ENCODE data around the gene APOA4. TPM values are rescaled to one million over a fixed set of nuclear protein-coding genes. Genes with fewer than 3 reads are reported as not detected.

The APOA4 gene
- total RNA-seq, 4 donors from 2014 or later: not detected

DNA sequence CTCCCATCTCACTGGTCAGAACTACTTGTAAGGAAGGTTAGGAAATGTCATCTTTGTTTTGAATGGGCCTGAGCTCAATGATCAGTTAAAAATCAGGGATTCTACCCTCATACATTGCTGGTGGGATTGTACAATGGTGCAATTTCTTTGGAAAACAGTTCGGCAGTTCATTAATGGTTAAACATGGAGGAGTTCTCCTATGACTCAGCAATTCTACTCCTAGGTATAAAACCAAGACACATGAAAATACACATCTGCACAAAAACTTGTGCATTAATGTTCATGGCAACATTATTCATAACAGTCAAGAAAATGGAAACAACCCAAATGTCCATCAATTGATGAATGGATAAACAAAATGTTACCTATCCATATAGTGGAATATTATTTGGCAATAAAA, 26.6 kb downstream of the APOA4 start:
- TF ChIP-seq, protein P1, sequence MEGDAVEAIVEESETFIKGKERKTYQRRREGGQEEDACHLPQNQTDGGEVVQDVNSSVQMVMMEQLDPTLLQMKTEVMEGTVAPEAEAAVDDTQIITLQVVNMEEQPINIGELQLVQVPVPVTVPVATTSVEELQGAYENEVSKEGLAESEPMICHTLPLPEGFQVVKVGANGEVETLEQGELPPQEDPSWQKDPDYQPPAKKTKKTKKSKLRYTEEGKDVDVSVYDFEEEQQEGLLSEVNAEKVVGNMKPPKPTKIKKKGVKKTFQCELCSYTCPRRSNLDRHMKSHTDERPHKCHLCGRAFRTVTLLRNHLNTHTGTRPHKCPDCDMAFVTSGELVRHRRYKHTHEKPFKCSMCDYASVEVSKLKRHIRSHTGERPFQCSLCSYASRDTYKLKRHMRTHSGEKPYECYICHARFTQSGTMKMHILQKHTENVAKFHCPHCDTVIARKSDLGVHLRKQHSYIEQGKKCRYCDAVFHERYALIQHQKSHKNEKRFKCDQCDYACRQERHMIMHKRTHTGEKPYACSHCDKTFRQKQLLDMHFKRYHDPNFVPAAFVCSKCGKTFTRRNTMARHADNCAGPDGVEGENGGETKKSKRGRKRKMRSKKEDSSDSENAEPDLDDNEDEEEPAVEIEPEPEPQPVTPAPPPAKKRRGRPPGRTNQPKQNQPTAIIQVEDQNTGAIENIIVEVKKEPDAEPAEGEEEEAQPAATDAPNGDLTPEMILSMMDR (IDR thresholded peaks at IDR 0.05; ENCODE audit: low read depth): no peak

- TF ChIP-seq, protein P1 (IDR thresholded peaks at IDR 0.05; ENCODE audit: low read depth): no peak
Observed at GRCh38 chr11:116794851-116795250, 28.3 kb downstream of the APOA4 start.

DNA sequence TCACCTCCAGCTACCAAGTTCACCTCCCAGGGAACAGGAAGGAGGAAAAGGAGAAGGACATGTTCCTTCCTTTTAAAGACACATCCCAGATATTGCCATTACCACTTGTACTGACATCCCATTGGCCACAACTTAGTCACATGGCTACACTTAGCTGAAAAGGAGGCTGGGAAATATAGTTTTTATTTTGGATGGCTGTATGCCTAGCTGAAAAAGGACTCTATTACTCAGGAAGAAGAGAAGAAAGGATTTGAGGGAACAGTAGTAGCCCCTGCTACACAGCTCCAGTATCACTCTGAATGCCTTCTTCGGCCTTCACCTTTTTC, 29.4 kb downstream of the APOA4 start:
- TF ChIP-seq, protein P1 (IDR thresholded peaks at IDR 0.05; ENCODE audit: low read depth): no peak

DNA sequence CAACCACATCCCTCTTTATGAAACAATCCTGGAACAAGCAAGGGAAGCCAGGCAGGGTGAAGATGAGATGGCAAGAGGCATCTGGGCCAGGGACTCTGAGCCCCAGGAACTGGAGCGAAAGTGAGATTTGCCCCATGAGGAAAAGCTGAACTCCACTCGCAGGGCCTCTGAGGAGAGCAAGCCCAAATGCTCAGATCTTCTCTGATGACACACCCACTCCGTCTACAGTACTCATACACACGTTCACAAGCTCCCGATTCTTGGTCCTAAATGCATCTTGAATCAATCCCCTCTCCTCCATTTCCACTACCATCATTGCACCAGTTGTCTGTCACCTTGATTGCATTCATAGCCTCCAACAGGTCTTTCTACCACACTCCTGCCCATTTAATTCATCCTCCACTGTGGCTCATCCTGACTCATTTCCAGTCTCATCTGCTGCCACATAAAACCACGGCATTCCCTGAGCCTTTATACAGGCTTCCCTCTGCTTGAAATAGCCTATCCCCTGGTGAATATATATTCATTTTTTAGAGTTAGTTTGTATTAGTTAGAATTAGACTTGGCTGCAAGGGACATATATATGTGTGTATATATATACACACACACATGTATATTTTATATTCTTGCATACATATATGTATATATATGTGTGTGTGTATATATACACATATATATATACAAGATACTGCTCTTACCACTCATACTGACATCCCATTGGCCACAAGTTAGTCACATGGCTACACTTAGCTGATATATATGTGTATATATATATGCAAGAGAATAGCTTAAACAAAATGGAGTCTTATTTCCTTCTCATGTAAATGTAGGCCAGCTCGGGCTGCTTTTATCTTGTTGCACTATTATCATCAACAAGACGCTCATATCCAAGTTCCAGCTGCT, 30.0 kb downstream of the APOA4 start:
- TF ChIP-seq, protein P1 (IDR thresholded peaks at IDR 0.05; ENCODE audit: low read depth): no peak

DNA sequence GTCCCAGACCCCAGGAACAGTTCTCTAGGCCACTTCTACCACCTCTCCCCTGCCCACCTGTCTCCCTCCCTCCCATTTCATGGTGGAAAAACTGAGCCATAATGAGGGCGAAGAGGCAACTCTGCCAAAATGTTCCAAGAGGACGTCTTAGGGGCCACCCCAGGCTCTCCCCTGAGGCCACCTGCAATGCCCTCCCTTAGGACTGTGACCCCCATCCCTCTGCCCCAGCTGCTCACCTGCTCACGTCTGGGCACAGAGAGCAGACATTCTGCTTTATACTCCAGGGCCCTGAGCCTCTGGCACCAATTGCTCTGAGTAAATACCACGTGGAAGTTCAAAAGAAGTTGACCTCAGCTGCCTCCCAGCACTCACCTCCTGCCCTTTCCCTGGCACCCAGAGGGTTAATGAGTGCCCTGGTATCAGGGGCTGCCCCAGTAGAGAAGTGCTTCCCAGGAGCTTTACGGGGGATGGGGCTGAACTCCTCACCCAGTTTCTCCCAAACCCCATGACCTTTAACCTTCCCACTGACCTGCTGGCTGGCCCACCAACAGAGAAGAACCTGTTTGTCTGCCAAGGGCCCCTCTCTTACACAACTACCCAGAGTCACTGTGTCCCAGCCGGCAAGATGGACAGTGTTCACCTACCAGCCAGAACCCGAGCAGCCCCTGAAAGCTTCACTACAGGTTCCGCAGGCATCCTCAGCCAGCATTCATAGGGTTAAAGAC, 30.8 kb downstream of the APOA4 start:
- TF ChIP-seq, protein P1 (IDR thresholded peaks at IDR 0.05; ENCODE audit: low read depth): no peak

DNA sequence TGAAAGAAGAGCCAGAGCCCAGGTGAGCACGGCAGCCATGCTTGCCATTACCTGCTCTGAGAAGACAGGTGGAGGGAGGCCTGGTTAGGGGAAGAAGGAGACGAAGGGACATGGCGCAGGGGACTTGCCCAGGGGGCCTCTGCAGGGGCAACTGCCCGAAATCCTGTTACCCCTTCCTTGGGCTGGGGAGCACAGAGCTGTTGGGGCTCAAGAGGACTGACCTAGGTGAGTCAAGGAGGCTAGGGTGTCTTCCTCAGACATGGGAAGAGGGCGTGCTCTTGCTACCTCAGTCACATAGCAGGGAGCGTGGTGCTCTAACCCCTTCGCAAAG, 31.3 kb downstream of the APOA4 start, which contains the start of gene APOA5:
Gene APOA5, minus strand, starts transcription at position 67 of the 331 bp plus-strand sequence. Its CDS starts 19 bp downstream, at position 48.
- TF ChIP-seq, protein P1 (IDR thresholded peaks at IDR 0.05; ENCODE audit: low read depth): no peak

All from subcutaneous adipose tissue (tissue), 4 donors.